ENCODE data around the gene IBA57.

IBA57 gene

DNA sequence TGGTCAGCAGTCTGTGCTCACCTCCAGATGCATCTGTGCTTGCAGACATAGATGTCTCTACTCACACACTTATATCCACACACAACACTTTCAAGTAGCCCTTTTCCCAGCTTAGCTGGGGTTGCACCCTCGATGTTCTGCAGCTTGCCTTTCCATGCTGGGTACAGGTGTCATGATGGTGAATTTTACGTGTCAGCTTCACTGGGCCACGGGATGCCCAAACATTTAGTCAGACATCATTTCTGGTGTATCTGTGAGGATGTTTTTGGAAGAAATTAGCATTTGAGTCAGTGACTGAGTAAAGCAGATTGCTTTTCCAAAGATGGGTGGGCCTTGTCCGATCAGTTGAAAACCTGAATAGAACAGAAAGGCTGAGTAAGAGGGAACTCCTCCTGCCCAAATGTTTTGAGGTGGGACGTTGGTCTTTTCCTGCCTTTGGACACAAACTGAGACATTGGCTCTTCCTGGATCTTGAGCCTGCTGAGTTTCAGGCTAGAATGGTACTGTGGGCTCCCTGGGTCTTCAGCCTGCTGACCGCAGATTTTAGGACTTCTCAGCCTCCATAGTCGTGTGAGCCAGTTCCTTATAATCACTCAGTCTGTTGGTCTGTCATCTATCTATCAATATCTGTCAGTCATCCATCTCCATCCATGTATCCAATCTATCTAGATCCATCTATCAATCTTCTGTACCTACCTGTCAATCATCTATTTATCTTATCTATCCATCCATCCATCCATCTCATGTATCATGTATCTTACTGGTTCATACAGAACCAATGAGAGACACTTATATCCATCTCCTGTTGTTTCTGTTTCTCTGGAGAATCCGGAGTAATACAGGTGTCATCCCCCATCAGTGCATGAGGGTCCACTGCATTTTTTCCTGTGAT is 29.6 kb downstream of the IBA57 start:
- DNase-seq = no peak

- DNase-seq = no peak
Measured at GRCh38 chr1:228197555-228198147, 32.0 kb downstream of the IBA57 start.

DNA sequence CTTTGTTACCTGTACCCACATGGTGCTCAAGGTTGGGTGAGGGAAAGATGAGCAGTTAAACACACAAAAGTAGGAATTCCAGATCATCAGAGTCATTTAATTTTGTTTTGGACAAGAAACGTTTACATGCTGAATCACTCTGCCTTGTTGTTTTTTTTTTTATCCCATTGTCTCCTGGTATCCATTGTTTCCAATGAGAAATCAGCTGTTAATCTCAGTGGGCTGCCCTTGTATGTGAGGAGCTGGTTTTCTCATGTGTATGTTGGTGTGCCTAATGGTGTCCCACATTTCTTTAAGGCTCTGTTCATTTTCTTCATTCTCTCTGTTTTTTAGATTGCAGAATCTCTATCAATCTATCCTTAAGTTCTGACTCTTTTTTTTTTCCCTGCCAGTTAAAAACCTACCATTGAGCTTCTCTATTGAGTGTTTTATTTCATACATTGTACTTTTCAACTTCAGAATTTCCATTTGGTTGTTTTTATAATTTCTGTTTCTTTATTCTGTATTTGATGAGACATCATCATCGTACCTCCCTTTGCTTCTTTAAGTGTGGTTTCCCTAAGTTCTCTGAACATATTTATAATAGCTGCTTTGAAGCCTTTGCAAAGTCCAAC is 33.5 kb downstream of the IBA57 start:
- no peak for DNase-seq

GRCh38 chr1:228204958-228205357 is 39.4 kb downstream of the IBA57 start:
- no peak for DNase-seq

DNA sequence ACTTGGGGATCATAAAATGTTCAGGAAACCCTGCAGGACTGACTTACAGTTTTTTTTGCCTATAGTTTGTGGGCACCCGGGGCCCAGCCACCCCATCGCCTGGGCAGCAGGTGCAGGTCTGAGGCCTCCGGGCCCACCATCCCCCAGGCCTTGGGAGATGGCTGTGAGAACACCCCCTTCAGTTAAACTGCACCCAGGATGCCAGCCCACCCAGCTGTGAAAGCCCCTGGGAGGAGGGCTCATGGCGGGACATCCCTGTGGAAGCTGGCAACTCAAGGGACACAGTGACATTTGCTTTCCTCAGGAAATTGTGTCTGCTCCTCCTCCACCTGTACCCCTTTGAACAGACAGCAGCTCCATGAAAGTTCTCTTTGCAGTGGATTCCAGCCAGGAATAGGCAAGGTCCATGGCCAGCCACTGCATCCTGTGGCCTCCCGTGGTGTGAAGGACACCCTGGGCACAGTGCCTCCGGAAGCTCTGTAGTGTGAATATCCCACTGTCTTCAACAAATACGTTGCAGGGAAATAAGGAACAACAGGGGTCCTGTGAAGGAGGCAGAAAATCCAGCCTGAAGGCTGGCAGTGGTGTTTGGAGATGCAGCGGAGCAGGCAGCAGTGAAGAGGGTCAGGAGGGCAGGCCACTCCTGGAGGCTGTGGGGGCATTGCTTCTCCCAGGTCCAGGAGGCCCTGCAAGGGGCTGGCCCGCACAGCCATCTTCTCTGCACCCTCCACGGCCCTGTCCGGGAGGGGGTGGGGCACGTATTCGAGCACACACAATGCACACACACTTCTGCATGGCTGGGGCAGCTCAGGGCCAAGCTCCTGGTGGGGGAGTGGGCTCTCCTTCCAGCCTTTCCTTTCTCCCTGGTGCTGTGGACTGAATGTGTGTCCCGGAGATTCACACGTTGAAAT is 40.2 kb downstream of the IBA57 start:
- DNase-seq = no peak

DNA sequence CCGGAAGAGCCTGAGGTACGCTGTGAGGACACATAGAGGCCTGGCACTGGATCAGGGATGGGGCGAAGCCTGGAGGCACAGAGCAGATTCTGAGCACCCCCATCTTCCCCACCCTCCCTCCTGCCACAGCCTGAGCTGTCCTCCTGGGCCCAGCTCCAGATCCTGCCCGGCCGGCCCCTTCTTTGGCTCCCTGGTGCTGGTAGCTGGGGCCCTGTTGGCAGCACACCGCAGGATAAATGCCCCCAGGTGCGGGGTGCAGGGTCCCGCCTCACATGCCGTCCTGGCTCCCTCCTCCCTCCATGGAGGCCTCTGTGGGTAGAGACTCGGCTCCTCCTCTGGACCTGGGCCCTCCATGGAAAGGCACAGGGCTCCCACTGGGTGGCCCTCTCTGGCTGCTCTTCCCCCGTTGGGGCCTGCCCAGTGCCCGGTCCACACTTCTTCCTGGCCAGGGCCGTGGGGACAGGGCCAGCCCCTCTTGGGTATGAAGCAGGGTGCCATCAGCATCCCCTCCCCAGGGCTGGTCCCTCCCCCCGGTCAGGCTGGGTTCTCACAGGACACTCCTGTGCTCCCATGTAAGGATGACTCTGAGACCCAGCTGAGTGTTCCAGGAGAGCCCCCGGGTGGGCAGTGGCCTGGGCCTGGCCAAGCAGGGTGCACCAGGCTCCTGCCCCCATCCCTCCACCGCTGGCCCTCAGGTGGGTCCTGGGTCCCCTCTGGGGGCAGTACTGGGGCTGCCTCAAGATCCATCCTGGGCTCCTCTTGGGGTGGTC is 41.2 kb downstream of the IBA57 start:
- DNase-seq = no peak

DNA sequence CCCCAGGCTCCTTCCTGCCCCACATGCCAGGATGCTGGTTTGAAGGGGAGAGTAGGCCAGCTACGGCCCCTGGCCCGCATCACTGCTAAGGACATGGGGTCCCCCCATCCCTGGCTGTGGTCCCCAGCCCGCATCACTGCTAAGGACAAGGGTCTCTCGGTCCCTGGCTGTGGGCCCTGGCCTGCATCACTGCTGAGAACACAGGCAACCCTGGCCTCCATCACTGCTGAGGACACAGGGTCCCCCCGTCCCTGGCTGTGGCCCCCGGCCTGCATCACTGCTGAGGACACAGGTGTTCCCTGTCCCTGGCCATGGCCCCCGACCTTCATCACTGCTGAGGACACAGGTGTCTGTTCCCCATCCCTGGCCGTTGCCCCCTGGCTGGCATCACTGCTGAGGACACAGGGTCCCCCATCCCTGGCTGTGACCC is 41.8 kb downstream of the IBA57 start:
- no peak for DNase-seq

DNA sequence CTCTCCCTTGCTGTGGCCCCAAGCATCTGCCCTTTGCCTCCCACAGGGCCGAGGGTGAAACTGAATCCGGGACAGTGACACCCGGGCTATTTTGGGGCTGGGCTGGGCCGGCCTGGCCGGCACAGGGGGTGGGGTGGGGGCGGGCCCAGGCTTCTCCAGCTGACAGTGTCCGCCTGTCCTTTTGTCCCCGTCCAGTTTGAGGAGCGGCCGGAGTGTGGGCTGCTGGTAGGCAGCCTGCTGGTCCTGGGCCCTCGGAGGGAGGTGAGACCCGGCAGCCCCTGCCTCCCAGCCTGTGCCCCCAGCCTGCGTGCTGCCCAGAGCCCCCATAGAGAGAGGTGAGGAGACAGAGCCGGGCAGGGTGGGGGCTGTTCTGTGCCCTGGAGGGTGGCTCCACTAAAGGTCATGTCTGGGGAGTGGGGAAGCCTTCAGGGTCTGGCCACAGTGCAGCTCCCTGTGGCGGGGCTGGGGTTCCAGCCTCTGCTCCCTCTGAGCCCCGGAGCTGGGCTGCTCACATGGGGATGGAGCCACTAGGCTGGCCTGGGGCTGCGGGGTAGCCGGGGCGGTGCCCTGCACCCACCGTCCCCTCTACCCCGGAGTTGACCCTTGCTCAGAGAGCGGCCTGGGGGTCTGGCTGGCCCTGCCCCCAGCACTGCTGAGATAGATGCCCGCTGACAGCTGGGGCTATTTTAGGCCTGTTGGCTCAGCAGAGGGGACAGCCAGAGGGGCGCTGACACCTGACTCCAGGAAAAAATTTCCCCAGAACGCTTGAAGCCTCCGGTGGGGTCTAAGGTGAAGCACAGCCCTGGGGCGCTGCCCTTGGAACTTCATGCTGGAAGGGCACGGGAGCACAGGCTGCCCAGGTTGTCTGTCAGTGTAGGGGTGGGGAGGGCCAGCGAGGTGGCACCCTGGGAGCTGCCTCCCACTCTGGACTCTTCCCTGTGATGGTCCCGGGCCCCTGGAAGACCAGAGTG is 42.5 kb downstream of the IBA57 start, which contains the start of gene OBSCN:
OBSCN (plus strand) TSS at position 194 of the 971 bp plus-strand sequence. CDS start 3,740 bp downstream, outside the sequence.
- DNase-seq = no peak

GRCh38 chr1:228208831-228209551 is 43.4 kb downstream of the IBA57 start:
- no peak for DNase-seq

DNA sequence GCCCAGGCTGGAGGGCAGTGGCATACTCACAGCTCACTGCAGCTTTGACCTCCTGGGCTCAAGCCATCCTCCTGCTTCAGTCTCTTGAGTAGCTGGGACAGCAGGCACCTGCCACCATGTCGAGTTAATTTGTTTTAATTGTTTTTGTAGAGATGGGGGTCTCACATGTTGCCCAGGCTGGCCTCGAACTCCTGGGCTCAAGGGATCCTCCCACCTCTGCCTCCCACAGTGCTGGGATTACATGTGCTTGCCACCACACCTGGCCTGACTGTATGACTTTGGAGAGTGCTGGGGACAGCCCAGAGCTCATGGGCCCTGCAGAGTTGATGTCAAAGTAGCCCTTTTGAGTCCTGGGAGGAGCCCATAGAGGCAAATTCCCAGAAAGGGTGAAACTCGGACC is 44.1 kb downstream of the IBA57 start:
- DNase-seq = no peak

DNA sequence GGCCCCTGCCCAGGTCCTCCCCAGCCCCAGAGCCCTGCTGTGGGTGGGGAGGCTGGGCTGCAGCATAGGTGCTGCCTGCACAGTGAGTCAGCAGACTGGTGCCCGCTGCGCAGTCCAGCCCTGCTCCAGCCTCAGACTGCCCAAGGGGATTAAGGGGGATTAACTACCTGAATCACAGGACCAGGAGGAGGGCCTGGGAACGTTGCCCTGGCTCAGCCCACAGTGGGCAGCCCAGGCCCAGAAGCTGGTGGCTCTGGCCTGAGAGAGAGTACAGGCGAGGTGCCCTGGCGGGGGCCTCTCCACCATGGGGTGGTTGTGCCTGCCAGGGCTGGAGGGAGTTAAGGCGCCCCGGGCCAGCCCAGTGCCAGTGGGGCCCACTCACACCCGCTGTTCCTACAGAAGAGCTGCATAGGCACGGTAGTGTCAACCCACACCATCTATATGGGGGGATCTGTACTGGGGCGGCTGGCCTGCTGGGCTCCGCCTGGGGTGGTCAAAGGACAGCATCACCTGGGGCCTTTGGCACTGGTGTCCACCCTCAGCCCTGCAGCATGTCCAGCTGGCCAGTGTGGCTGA is 44.6 kb downstream of the IBA57 start:
- no peak for DNase-seq

- DNase-seq = no peak
Measured at GRCh38 chr1:228210712-228211530, 45.3 kb downstream of the IBA57 start.

DNA sequence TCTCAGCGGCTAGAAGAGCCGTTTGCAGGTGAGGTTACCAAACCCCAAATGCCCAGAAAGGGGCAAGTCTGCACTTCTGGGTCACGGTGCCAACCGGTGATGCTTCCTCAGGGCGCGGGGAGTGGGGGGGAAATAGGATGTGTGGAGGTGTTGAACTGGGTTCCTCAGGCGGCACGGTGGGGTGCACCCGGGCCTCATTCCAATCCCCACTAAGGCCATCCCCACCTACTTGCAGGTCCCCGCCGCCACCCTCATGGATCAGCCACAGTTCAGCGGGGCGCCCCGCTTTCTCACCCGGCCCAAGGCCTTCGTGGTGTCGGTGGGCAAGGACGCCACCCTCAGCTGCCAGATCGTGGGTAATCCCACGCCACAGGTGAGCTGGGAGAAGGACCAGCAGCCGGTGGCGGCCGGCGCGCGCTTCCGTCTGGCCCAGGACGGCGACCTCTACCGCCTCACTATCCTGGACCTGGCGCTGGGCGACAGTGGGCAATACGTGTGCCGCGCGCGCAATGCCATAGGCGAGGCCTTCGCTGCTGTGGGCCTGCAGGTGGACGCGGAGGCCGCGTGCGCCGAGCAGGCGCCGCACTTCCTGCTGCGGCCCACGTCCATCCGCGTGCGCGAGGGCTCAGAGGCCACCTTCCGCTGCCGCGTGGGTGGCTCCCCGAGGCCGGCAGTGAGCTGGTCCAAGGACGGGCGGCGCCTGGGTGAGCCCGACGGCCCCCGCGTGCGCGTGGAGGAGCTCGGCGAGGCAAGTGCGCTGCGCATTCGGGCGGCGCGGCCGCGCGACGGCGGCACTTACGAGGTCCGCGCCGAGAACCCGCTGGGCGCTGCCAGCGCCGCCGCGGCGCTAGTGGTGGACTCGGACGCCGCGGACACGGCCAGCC is 46.2 kb downstream of the IBA57 start:
- no peak for DNase-seq

GRCh38 chr1:228212415-228212965 is 46.9 kb downstream of the IBA57 start:
- DNase-seq = no peak

DNA sequence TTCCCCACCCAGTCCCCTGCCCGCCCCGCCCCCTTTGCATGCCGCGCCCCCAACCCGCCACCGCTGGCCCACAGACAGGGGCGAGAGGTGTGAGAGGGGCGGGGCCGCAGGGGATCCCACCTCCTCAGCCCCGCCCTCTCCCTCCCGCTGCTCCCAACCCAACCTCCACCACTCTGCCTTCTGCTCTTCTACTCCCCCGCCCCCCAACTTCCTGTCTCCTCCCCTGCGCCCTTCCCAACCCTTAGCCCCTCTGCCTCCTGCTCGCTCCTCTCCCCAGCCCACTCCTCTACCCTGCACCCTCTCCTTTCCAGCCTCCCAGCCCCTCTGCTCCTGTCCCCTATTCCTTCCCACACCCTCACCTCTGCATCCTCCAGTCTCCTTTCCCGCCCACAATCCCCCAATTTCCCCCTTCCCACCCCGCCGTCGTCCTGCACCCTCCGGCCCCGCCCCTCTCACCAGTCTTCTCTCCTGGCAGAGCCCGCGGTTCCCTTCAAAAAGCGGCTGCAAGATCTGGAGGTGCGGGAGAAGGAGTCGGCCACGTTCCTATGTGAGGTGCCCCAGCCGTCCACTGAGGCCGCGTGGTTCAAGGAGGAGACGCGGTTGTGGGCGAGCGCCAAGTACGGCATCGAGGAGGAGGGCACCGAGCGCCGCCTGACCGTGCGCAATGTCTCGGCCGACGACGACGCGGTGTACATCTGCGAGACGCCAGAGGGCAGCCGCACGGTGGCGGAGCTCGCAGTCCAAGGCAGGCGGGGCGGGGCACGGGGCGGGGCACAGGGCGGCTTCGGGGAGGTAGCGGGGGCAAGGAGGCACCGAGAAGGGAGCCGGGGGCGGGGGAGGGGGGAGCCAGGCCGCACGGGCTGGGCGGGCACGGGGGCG is 47.6 kb downstream of the IBA57 start:
- peak; percentile 93 to 95 for DNase-seq
